Endodermal cell (in vitro differentiated cells): ENCODE data around the gene BICD2. TPM values are rescaled to one million over a fixed set of nuclear protein-coding genes. Genes with fewer than 3 reads are reported as not detected.

Experiments used
- DNase-seq: peaks from one replicate; pipeline ENCODE4 v3.0.0-alpha.2; 2017
- H3K27ac ChIP-seq: 2 replicates; pipeline ENCODE4 v1.5.1; 2013; ENCODE audit warnings: mild to moderate bottlenecking, low read depth, low read length, moderate library complexity
- H3K27me3 ChIP-seq: 2 replicates; pipeline ENCODE4 v1.6.1; 2013; ENCODE audit warnings: mild to moderate bottlenecking, low read length, moderate library complexity; ENCODE audit not compliant: insufficient read depth, control insufficient read depth, poor library complexity, severe bottlenecking
- H3K36me3 ChIP-seq: 2 replicates; pipeline ENCODE4 v1.7.0; 2013; ENCODE audit warnings: mild to moderate bottlenecking, low read length, moderate library complexity; ENCODE audit not compliant: control insufficient read depth, insufficient read depth
- H3K4me1 ChIP-seq: one replicate; pipeline ENCODE4 v1.7.0; 2013; ENCODE audit warnings: low read length; ENCODE audit not compliant: control insufficient read depth, insufficient read depth
- H3K4me3 ChIP-seq: 2 replicates; pipeline ENCODE4 v1.5.1; 2013; ENCODE audit warnings: mild to moderate bottlenecking, low read length, moderate library complexity
- H3K9ac ChIP-seq: 2 replicates; pipeline ENCODE4 v1.6.1; 2013; ENCODE audit warnings: mild to moderate bottlenecking, low read length, moderate library complexity; ENCODE audit not compliant: poor library complexity, severe bottlenecking; ENCODE audit errors: extremely low read depth
- H3K9me3 ChIP-seq: 2 replicates; pipeline ENCODE4 v1.6.1; 2013; ENCODE audit warnings: mild to moderate bottlenecking, low read length, moderate library complexity; ENCODE audit not compliant: control insufficient read depth
- H3K27ac Mint-ChIP-seq: 2 replicates; pipeline ENCODE4 v1.8.0; 2020; ENCODE audit warnings: mixed read lengths
- H3K27me3 Mint-ChIP-seq: 2 replicates; pipeline ENCODE4 v1.8.0; 2021; ENCODE audit warnings: mild to moderate bottlenecking, mixed read lengths; ENCODE audit not compliant: insufficient read depth
- H3K36me3 Mint-ChIP-seq: 2 replicates; pipeline ENCODE4 v1.8.0; 2020; ENCODE audit warnings: low read depth, mixed read lengths
- H3K4me1 Mint-ChIP-seq: 2 replicates; pipeline ENCODE4 v1.8.0; 2020; ENCODE audit warnings: mixed read lengths
- H3K4me3 Mint-ChIP-seq: 2 replicates; pipeline ENCODE4 v1.8.0; 2020; ENCODE audit warnings: mild to moderate bottlenecking, moderate library complexity, mixed read lengths
- H3K9me3 Mint-ChIP-seq: 2 replicates; pipeline ENCODE4 v1.8.0; 2020; ENCODE audit warnings: mild to moderate bottlenecking, mixed read lengths
- CTCF ChIP-seq: fragments of 200-600 bp; sonication (generic); conservative IDR thresholded peaks from 2 replicates; pipeline ENCODE4 v1.5.0; 2021; ENCODE audit warnings: antibody characterized with exemption, mild to moderate bottlenecking
- WGBS, 2 experiments: methylation state at CpG; one replicate each; pipeline versions ENCODE4 v1.1.5 to v1.1.7; 2013; ENCODE audit warnings: missing lambda C conversion rate in 2 of 2, mixed read lengths in 1 of 2; ENCODE audit not compliant: insufficient coverage in 1 of 2, insufficient read length in 1 of 2; 5-methylcytosine and 5-hydroxymethylcytosine counted together
- total RNA-seq, 2 donors: library from RNA; stranded (reverse); fragmentation: NEBNext Ultra II Directional in 1 of 2; extraction: Animal tissue kit (Norgen Biotek cat#: 25700) in 1 of 2; gene quantifications; 2 replicates in 1 of 2; 3 replicates in 1 of 2; pipeline ENCODE4 v1.2.1, GENCODE V29; 2021

BICD2 gene
- total RNA-seq, 2 donors from 2014 or later, result 20.7 to 20.9 TPM

- H3K9me3 Mint-ChIP-seq, result no peaks in the 10 kb centered on the region
- peaks cover 5% of the 10 kb centered on the region for H3K4me1 Mint-ChIP-seq
- Histone ChIP-seq H3K4me1 (no peaks in the 10 kb centered on the region), H3K4me3 (peak overlapping the region; percentile 98), H3K27ac (no peak overlapping the region), H3K9me3 (no peaks in the 10 kb centered on the region), H3K36me3 (no peaks in the 10 kb centered on the region), H3K9ac (no peak overlapping the region), H3K27me3 (no peaks in the 10 kb centered on the region)
- H3K27me3 Mint-ChIP-seq, result no peaks in the 10 kb centered on the region
- DNase-seq, result peak; percentile 68
- H3K36me3 Mint-ChIP-seq, result no peaks in the 10 kb centered on the region
- H3K4me3 Mint-ChIP-seq, result peak overlapping the region; percentile 96
- WGBS, 2 experiments, result 94 to 100% methylated on average over 1 to 4 of the region's 4 CpGs
- peak overlapping the region; percentile 81 for H3K27ac Mint-ChIP-seq
- no peak for TF ChIP-seq CTCF
Observed at GRCh38 chr9:92671323-92671722, 93.3 kb downstream of the BICD2 start.

- H3K4me1 Mint-ChIP-seq, result peaks cover 5% of the 10 kb centered on the region
- peak; percentile 99 for DNase-seq
- peak within 1 kb of the TSS; percentile 96 for H3K4me3 Mint-ChIP-seq
- TF ChIP-seq CTCF, result no peak
- no peaks in the 10 kb centered on the region for H3K27me3 Mint-ChIP-seq
- peak within 1 kb of the TSS; percentile 98 for H3K4me3 ChIP-seq
- no peaks in the 10 kb centered on the region for H3K4me1 ChIP-seq
- H3K36me3 ChIP-seq, result no peaks in the 10 kb centered on the region
- H3K27me3 ChIP-seq, result no peaks in the 10 kb centered on the region
- peak within 1 kb of the TSS; percentile 98 for H3K27ac Mint-ChIP-seq
- 0 to 1% methylated on average over 29 to 75 of the region's 75 CpGs for WGBS, 2 experiments
- peak within 1 kb of the TSS; percentile 87 for H3K9ac ChIP-seq
- no peaks in the 10 kb centered on the region for H3K9me3 Mint-ChIP-seq
- H3K27ac ChIP-seq, result peak within 1 kb of the TSS; percentile 16
- peaks cover 4% of the 10 kb centered on the region for H3K36me3 Mint-ChIP-seq
- no peaks in the 10 kb centered on the region for H3K9me3 ChIP-seq
Observed at GRCh38 chr9:92669890-92670708, 94.5 kb downstream of the BICD2 start, which contains the start of gene IPPK. Gene IPPK, minus strand, starts transcription at chr9:92670131. Its CDS starts 143 bp downstream, at chr9:92669988.

GRCh38 chr9:92669527-92669889 lies 95.1 kb downstream of the BICD2 start:
- Mint-ChIP-seq H3K4me3 (peak overlapping the region; percentile 96), H3K27ac (peak overlapping the region; percentile 86), H3K36me3 (peaks cover 4% of the 10 kb centered on the region), H3K4me1 (peaks cover 10% of the 10 kb centered on the region), H3K9me3 (no peaks in the 10 kb centered on the region), H3K27me3 (no peaks in the 10 kb centered on the region)
- WGBS, 2 experiments, result 0 to 1% methylated on average over 14 to 29 of the region's 29 CpGs
- Histone ChIP-seq H3K4me3 (peak overlapping the region; percentile 98), H3K27ac (peak overlapping the region; percentile 16), H3K36me3 (no peaks in the 10 kb centered on the region), H3K27me3 (no peaks in the 10 kb centered on the region), H3K9me3 (no peaks in the 10 kb centered on the region), H3K4me1 (no peaks in the 10 kb centered on the region), H3K9ac (peak overlapping the region; percentile 87)
- TF ChIP-seq CTCF, result no peak
- peak; percentile 75 for DNase-seq
